ENCODE measurements around the gene COL13A1.

Gene COL13A1

DNA sequence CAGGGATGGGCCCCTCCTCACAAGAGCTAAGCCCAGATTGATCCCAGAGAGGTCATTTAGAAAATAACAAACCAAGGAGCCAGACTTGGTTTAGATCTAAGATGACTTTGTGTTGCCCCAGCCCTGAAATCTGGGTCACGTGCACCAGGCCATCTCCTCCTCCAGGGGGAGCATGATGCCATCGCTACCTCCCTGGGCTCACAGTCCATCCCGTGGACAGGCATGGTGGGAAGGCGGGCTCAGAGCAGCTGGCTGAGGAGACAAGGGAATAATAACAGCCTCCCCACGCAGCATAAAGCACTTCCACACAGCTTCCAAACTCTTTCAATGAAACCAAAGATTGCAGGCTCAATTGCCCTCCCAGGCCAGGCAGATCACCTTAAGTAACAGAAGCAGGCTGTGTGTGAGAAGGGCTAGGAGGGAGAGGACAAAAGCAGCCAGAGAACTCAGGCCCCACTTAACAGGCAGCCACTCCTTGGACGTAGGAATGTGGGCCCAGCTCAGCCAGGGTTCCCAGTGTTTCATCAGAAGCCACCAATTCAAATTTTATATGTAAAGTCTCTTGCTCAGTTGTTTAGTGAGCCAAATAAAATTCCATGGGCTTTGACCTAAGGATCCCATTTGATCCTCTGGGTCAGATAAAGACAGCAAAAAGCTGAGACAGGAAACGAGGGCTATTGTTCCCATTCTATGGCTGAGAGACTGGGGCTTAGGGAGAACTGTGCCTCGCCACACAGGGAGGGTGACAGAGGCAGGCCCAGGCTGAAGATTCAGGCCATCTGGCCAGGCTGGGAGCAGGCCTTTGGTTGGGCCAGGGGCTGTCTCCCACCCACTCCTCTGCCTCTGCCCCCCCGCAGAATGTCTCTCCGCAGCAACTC, 100.2 kb downstream of the COL13A1 start:
- in situ Hi-C loops (cut with HindIII; ENCODE audit: low sequenced_read_pairs) = loop anchor here (25.0 kb wide), 1 partner anchor 215 kb away; no protein-coding TSS in a partner anchor

DNA sequence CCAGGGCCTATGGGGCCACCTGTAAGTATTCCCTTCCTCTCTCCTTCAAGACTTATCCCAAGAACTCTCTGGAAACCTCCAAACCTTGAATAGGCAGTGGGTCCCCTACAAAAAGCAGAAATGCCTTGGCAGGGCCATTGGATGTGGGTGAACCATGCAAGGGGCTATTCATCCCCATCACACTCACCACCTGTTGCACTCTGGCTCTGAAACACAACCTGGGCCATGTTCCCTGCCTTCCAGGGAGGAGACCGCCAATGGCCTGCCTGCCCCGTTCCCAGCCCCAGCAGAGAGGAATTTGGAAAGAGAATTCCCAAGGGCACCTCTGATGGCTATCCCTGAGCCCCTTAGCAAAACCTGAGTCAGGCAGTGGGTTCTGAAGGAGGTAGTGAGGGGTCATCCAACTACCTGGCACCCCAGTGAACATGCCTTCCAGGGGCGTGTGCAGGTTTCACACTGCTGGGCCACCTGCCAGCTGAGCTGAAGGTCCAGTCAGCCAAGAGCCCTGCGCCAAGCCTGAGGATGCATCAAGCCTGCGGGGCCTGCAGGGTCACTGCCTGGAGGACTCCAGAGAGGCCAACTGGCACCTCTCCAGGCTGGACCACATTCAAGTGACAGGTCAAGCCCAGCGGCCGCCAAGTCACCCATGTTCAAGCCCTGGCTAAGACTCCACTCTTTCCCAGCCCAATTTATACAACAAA, 101.3 kb downstream of the COL13A1 start:
- in situ Hi-C loops (cut with HindIII; ENCODE audit: low sequenced_read_pairs) = loop anchor here (25.0 kb wide), 1 partner anchor 216 kb away; no protein-coding TSS in a partner anchor

DNA sequence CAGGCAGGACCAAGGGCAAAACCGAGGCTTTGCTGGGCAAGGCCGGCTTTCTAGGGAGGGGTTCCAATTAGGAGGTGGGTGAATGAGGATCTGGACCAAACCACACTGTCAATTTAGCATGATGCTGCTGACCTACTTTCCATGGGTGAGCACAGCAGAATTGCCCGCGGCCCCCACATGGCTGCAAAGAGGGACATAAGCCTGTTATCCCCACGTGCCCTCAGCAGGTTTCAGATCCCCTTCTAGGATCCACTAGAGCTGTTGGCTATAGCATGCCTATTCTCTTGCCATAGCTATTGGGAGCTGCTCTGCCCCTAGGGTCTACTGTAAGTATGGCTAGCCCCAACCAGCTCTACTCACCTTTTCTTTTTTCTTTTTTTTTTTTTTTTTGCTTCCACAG, 102.8 kb downstream of the COL13A1 start:
- in situ Hi-C loops (cut with HindIII; ENCODE audit: low sequenced_read_pairs) = loop anchor here (25.0 kb wide), 1 partner anchor 217 kb away; no protein-coding TSS in a partner anchor

DNA sequence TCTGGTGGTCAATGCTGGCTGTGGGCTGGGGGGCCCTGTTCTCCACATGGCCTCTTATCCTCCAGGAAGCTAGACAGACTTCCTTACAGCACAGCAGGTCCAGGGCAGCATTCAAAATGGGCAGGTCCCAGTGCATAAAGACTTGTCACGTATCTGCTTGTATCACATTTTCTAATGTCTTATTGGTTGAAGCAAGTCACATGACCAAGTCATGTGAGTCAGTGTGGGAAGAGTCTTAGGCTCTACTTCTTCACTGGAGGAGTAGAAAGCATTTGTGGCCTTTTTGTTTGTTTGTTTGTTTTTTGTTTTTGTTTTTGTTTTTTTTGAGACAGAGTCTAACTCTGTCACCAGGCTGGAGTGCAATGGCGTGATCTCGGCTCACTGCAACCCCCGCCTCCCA, 104.7 kb downstream of the COL13A1 start:
- in situ Hi-C loops (cut with HindIII; ENCODE audit: low sequenced_read_pairs) = loop anchor here (25.0 kb wide), 1 partner anchor 219 kb away; no protein-coding TSS in a partner anchor

DNA sequence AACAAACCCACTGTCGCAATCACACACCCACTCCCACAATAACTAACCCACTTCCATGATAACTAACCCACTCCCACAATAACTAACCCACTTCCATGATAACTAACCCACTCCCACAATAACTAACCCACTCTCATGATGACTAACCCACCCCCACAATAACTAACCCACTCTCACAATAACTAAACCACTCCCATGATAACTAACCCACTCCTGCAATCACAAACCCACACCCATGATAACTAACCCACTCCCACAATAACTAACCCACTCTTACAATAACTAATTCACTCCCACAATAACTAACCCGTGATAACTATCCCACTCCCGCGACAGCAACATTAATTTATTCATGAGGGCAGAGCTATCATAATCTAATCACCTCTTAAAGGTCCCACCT, 105.8 kb downstream of the COL13A1 start:
- in situ Hi-C loops (cut with HindIII; ENCODE audit: low sequenced_read_pairs) = loop anchor here (25.0 kb wide), 1 partner anchor 220 kb away; no protein-coding TSS in a partner anchor

DNA sequence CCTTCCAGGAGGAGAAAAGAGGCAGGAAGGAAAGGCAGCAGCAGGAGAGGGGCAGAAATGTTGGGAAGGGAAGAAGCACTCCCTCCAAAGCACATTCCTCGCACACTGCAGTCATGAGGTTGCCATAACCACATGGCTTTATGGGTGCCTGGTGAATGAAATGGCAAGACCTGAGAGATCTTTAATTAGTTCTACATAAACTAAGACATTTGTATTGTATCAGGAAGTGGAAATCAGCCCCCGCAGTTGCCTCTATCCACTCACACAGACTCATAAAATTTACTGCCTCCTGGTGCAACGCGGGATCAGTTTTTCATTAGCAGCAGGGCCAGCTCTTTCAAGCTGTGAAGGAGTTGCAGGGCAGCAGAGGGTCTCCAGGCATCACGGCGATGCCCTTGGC, 106.4 kb downstream of the COL13A1 start:
- in situ Hi-C loops (cut with HindIII; ENCODE audit: low sequenced_read_pairs) = loop anchor here (25.0 kb wide), 1 partner anchor 221 kb away; no protein-coding TSS in a partner anchor

DNA sequence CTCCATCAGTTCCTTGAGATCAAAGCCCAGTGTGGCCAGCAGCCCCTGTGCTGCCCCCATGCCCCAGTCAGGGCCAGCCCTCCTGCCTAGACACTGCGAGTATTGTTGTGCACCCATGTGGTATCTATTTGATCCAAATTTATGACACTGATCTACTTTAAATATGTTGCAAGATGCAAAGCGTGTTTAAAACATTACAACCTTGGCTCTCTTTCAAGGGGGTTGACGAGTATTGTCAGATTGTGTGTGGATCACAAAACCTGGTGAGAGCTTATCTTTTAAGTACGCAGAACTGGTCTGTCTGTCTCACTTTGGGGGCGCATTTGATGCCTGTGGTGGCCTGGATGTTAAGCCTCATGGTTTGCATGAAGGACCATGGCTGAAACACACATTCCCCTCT, 108.9 kb downstream of the COL13A1 start:
- in situ Hi-C loops (cut with HindIII; ENCODE audit: low sequenced_read_pairs) = loop anchor here (5.0 to 25.0 kb wide), 3 partner anchors 33 to 223 kb away; no protein-coding TSS in a partner anchor

DNA sequence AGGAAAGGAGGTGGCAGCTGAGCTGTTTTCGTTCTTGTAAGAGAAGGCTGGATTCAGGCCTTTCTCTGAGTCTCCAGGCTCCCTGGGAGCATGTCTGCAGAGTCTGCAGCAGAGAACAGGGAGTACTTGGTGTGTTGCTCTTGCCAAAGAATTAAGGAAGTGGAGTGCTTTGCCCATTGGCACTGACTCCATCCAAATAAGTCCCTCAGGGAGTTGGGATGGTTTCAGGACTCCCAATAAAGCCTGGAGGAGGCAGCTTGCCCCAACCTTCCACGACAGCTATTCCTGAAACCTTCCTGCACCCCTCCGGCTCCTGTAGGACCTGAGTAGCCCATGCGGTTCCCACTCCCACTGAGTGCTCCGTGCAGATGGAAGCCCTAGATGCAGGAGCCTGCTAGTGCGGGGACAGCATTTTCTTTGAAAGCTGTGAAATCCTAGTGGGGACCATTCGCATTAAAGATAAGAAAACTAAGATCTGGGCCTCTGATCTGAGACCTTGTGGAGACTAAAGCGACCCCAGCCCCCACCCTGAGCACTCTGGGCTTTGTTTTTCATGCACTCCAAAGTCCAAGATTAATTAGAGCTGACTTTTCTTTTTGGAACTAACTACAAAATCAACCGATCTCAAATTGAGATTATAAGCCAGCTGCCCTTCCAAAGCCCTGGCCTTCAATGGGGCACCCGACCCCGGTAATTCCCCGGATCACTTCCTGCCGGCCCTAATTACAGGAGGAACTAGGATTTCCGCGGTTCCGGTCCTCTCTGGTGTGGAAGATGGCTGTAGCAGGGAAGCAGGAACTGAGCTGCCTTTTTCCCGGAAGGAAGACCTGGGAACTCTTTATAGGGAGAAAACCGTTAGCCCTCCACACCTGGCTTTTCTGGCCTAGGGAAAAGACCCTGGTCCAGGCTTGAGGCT, 110.2 kb downstream of the COL13A1 start:
- in situ Hi-C loops (cut with HindIII; ENCODE audit: low sequenced_read_pairs) = loop anchor here (5.0 to 25.0 kb wide), 3 partner anchors 35 to 225 kb away; no protein-coding TSS in a partner anchor

DNA sequence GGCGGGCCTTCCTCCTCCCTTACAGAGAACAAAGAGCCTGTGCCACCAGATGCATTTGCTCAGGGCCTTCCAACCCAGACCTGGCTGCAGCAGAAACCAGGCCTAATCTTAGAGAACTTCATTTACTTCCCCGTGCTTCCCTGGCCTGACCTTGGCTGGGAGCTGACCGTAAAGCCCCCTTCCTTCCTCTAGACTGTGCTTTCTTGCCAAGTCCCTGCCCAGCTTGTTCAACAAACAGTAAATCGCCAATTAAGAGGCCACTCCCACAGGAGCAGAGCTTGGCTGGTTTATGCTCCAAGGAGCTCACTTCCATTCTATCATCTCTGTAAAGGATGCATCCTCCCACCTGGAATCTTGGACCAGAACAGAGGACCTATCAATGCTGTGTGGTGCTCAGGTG, 110.9 kb downstream of the COL13A1 start:
- in situ Hi-C loops (cut with HindIII; ENCODE audit: low sequenced_read_pairs) = loop anchor here (5.0 to 25.0 kb wide), 3 partner anchors 35 to 225 kb away; no protein-coding TSS in a partner anchor

DNA sequence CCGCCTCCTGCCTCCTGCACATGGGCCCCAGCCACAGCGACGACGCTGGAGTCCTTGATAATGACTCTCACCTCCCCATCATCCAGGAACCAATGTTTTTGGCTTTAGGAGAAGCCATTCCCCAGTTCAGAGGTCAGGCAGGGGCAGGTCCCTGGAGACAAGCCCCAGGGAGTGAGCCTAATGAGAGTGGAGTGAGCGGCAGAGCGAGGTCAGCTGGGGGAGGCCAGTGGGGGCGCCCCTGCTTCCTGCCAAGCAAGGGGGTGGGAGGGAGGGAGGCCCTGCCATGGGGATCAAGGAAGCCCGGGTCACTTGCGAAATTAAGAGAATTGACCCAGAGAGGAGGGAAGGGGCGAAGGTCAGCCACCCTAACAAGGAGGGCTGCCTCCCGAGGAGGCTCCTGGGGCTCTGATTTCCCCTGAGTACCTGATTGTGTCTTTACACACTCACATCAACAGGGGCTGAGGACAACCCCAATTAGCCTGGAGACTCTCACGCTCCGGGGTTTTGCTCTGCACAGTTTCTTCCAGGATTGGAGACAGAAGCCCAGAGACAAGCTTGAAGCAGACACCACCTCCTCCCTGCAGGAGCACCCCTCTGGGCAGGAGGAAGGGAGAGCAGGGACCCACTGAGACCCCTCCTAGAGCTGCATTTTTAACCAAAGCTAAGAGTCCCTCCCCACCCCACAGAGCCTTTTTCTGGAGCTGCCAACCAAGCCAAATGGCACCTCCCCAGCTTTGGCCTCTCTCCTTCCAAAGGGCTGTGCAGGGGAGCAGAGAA, 112.1 kb downstream of the COL13A1 start:
- in situ Hi-C loops (cut with HindIII; ENCODE audit: low sequenced_read_pairs) = loop anchor here (5.0 to 25.0 kb wide), 3 partner anchors 36 to 226 kb away; no protein-coding TSS in a partner anchor

DNA sequence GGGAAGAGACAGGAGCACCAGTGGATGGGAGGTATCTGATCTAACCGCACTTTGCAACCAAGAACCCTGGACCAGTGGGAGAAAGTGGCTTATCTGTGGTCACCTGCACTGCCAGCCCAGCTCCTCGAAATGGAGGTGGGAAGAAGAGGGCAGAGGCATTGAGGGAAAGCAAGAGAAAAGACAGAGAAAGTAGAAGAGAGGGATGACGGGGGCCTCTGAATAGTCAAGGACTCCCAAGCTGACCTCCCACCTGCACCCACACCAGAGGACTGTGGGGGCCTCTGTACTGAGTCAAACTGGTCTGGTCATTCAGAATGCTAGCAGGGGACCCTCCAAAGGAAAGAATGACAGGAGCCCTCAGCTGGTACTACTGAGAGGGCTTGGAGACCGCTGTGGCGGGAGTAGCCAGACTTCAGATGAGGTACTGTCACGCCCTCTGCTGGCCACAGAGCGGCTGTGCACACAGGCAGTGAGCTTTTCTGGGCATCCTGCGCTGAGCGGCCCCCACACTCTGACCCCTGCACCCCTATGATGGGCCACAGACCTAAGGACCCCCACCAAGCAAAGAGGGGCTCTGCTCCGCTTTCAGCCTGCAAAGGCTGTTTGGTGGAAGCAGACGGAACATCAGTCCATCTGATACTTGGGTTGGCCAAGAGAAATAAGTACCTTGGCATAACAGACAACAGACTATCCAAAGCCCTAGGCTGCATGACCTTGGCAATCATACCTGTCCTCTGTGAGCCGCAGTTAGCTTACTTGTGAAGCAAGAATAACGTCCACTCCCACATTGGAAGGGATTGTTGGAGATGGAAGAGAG, 112.9 kb downstream of the COL13A1 start:
- in situ Hi-C loops (cut with HindIII; ENCODE audit: low sequenced_read_pairs) = loop anchor here (5.0 to 25.0 kb wide), 3 partner anchors 37 to 227 kb away; no protein-coding TSS in a partner anchor

DNA sequence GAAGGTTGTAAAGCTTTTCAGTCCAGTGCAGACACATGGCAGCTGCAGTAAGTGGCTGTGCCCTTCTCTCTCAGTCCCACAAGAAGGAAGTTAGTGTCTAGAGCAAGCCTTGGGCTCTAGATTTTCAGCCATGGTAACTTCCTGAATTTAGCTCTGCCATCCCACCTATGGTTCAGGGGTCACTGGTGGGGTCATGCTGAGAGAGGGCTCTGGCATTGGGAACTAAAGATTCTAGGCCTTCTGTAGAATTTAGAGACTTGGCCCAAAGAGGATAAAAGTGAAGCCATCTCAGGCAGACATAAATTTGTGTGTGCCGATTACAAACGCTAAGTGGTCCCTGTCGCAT, 113.5 kb downstream of the COL13A1 start:
- in situ Hi-C loops (cut with HindIII; ENCODE audit: low sequenced_read_pairs) = loop anchor here (10.0 to 25.0 kb wide), 2 partner anchors 140 to 228 kb away; no protein-coding TSS in a partner anchor

DNA sequence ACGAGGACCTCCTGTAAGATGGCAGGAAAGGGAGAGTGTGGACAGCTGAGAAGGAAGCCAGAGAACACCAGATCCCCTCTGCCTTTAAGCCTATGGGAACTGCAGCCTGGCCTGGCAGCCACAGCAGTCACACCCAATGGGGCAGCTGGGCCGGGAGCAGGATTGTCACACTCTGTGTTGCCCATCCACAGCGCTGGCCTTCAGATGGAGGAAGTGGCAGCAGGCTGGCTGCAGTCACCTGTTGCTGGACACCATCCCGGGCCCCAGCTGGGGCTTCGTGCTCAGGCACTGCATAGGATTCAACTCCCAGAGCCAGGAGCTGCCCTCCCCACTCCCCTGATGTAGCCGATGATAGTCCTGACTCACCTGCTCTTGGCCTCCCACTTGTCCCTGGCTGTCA, 114.4 kb downstream of the COL13A1 start:
- in situ Hi-C loops (cut with HindIII; ENCODE audit: low sequenced_read_pairs) = loop anchor here (10.0 to 25.0 kb wide), 2 partner anchors 141 to 229 kb away; no protein-coding TSS in a partner anchor

DNA sequence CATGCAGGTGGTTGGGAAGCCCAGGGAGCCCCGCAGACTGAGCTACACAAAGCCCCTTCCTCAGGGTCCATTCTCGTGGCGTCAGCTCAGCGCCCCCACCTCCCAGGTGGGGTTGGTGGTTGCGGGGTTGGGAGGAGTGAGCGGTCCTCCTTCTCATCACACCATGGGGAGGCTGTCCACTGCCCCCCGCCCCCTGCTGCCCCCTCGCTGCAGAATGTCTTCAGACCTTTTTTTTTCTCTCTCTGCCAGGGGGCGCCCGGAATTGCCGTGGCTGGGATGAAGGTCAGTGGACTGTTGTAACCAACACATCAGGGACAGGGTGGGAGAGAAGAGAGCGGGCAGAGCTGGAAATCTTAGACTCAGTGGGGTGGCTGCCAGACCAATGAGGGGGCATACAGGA, 116.3 kb downstream of the COL13A1 start:
- in situ Hi-C loops (cut with HindIII; ENCODE audit: low sequenced_read_pairs) = loop anchor here (10.0 to 25.0 kb wide), 2 partner anchors 143 to 231 kb away; no protein-coding TSS in a partner anchor

DNA sequence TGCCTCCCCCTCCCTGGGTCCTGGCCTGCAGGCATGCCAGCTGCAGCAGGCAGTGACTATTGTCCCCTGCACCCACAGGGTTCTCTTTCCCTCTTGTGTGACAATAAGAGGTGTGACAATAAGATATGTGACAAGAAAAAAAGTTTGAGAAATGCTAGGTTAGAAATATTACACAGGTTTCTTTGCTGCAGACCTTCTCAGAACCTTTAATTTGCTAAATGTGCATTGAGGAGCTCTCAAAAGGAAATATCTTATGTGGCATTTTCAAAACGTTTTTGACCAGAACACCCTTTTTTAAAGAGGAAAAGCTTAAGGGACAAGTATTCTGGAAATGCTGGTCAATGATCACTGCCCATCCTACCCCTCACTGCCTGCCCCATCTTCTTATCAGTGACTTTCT, 117.5 kb downstream of the COL13A1 start:
- in situ Hi-C loops (cut with HindIII; ENCODE audit: low sequenced_read_pairs) = loop anchor here (10.0 to 25.0 kb wide), 2 partner anchors 144 to 232 kb away; no protein-coding TSS in a partner anchor

DNA sequence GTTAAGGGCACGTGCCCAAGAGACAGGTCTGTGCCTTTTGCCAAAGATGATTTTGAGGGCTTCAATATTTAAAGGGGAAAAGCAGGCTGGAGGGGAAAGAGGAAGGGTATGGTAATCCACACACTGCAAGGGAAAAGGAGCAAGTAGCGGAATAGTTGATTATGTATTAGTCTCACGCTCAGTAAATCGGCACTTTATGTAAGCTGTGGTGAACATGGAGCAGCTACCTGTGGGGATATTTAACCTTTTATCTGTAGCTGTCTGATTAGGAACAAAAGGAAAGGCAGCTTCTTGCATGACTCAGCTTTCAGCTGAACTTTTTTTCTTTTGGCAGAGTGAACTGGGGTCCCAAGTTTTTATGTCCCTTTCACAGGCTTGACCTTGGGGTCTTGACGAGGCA, 123.4 kb downstream of the COL13A1 start:
- in situ Hi-C loops (cut with HindIII; ENCODE audit: low sequenced_read_pairs) = no loop called here

DNA sequence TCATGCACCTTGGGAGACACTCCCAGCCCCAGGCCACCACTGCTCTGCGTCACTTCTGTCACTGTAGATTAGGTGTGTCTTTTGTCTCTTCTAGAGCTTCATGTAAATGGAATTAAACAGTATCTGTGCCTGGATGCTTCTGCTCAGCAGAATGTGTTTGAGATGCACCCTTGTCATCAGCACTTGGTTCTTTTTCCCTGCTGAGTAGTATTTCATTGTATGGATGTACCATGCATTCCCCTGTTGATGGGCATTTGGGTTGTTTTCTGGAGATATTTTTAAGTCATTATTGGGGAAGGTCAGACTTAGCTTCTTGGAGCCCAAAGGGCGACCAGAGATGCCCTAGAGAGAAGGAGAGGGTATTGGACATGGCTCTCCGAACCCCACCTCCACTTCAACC, 126.6 kb downstream of the COL13A1 start:
- in situ Hi-C loops (cut with HindIII; ENCODE audit: low sequenced_read_pairs) = no loop called here

DNA sequence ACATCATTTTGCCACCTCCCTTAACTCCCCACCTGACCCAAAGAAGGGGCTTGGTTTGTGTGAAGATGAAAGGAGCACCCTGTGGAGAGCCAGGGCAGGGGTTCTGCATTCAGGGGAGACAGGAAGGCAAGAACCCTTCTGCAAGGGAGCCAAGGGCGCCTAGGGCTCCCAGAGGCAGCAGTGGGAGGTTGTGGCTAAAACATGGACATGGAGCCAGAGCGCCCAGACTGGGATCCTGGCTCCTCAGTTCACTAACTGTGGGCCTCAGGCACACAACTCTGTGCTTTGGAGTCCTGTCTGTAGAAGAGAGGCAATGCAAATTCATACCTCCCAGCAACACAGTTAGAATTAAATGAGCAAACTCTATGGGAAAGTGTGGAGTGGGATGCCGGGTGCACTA, 127.9 kb downstream of the COL13A1 start:
- in situ Hi-C loops (cut with HindIII; ENCODE audit: low sequenced_read_pairs) = no loop called here

All from DLD1 (cell line).